ENCODE measurements around the gene ZNF644. TPM values are rescaled to one million over a fixed set of nuclear protein-coding genes. Genes with fewer than 3 reads are reported as not detected.
"Not testable (repeated sequence)": the region's sequence is repeated elsewhere in the genome, so short reads cannot be mapped to it uniquely, and the experiment has no call there.

ZNF644 gene
- total RNA-seq, 2 donors from 2014 or later: 24.9 to 34.4 TPM

GRCh38 chr1:90940746-90941145 is 81.1 kb downstream of the ZNF644 start:
- Histone ChIP-seq H3K9me3 (no peaks in the 10 kb centered on the region), H3K4me3 (no peak overlapping the region), H3K4me1 (no peaks in the 10 kb centered on the region), H3K36me3 (peaks cover 22% of the 10 kb centered on the region), H3K27ac (no peak overlapping the region), H3K27me3 (no peaks in the 10 kb centered on the region)
- TF ChIP-seq, protein P1, sequence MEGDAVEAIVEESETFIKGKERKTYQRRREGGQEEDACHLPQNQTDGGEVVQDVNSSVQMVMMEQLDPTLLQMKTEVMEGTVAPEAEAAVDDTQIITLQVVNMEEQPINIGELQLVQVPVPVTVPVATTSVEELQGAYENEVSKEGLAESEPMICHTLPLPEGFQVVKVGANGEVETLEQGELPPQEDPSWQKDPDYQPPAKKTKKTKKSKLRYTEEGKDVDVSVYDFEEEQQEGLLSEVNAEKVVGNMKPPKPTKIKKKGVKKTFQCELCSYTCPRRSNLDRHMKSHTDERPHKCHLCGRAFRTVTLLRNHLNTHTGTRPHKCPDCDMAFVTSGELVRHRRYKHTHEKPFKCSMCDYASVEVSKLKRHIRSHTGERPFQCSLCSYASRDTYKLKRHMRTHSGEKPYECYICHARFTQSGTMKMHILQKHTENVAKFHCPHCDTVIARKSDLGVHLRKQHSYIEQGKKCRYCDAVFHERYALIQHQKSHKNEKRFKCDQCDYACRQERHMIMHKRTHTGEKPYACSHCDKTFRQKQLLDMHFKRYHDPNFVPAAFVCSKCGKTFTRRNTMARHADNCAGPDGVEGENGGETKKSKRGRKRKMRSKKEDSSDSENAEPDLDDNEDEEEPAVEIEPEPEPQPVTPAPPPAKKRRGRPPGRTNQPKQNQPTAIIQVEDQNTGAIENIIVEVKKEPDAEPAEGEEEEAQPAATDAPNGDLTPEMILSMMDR (IDR thresholded peaks at IDR 0.05): no peak
- no peak for DNase-seq (ENCODE audit: low spot score)

DNA sequence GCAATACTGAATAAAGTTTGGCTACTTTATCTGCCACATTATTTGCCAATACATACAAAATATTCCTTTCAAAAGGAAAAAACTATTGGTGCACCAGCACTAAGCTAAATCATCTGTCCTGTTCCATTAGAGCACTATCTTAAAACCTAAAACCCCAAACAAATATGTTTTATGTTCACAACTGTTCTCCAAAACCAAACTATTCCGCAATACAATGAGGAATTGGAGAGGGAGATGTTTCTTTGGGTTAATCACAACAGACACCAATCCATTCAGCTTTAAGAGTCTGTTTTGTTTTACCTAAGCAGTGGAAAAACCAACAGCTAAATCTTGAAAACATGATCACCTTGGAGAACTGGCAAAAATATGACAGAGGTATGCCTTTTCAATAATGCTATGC is 85.1 kb downstream of the ZNF644 start:
- Histone ChIP-seq H3K9me3 (no peaks in the 10 kb centered on the region), H3K27me3 (no peaks in the 10 kb centered on the region), H3K4me3 (no peak overlapping the region), H3K27ac (no peak overlapping the region), H3K4me1 (peaks cover 0 to 3% of the 10 kb centered on the region in 2 donors), H3K36me3 (peaks cover 22% of the 10 kb centered on the region)
- TF ChIP-seq, protein P1 (IDR thresholded peaks at IDR 0.05): no peak
- no peak for DNase-seq (ENCODE audit: low spot score)

DNA sequence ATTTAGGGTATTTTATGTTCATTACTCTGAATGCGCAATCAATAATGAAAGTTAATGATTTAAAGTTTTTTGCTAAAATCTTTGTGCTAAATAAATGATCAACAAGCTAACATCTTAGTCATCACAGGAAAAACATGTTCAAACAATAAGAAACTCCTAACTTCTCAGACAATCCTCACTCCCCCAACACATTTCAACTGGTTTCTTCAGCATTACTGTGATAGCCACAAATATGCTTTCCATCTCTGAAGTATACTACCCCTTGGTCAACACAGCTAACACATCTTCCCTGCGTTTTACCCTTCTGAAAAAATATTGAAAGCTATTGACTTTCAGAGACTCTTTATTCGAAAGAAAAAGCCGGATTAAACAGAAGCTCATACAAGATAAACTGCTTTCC is 85.8 kb downstream of the ZNF644 start:
- TF ChIP-seq, protein P1 (IDR thresholded peaks at IDR 0.05): no peak
- Histone ChIP-seq H3K4me3 (no peak overlapping the region), H3K9me3 (no peaks in the 10 kb centered on the region), H3K36me3 (peaks cover 22% of the 10 kb centered on the region), H3K27me3 (no peaks in the 10 kb centered on the region), H3K27ac (no peak overlapping the region), H3K4me1 (peaks cover 0 to 3% of the 10 kb centered on the region in 2 donors)
- no peak for DNase-seq (ENCODE audit: low spot score)

DNA sequence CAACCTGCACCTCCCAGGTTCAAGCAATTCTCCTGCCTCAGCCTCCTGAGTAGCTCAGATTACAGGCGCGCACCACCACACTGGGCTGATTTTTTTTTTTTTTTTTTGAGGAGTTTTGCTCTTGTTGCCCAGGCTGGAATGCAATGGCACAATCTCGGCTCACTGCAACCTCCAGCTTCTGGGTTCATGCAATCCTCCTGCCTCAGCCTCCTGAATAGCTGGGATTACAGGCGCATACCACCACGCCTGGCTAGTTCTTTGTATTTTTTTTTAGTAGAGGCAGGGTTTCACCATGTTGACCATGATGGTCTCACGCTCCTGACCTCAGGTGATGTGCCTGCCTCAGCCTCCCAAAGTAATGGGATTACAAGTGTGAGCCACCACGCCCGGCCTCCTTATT is 93.6 kb downstream of the ZNF644 start:
- DNase-seq (ENCODE audit: low spot score); H3K4me3 ChIP-seq; H3K27me3 ChIP-seq; H3K9me3 ChIP-seq; H3K27ac ChIP-seq; H3K36me3 ChIP-seq: not testable (repeated sequence)
- H3K4me1 ChIP-seq: peaks cover 0 to 20% of the 10 kb centered on the region in 2 donors

- not testable (repeated sequence) for H3K27ac ChIP-seq; DNase-seq (ENCODE audit: low spot score); H3K4me3 ChIP-seq; H3K9me3 ChIP-seq; H3K27me3 ChIP-seq; H3K36me3 ChIP-seq
- peaks cover 0 to 25% of the 10 kb centered on the region in 2 donors for H3K4me1 ChIP-seq
Measured at GRCh38 chr1:90927674-90928073, 94.2 kb downstream of the ZNF644 start.

GRCh38 chr1:90926971-90927370 is 94.9 kb downstream of the ZNF644 start:
- TF ChIP-seq, protein P1 (IDR thresholded peaks at IDR 0.05): no peak
- no peak for DNase-seq (ENCODE audit: low spot score)
- H3K9me3 ChIP-seq: no peaks in the 10 kb centered on the region
- H3K27ac ChIP-seq: no peak overlapping the region
- H3K27me3 ChIP-seq: no peaks in the 10 kb centered on the region
- H3K36me3 ChIP-seq: no peaks in the 10 kb centered on the region
- H3K4me3 ChIP-seq: no peak overlapping the region
- peaks cover 0 to 22% of the 10 kb centered on the region in 2 donors for H3K4me1 ChIP-seq
